Measurements from ENCODE around the gene KCNQ5. TPM values are rescaled to one million over a fixed set of nuclear protein-coding genes. Genes with fewer than 3 reads are reported as not detected.

The KCNQ5 gene
- total RNA-seq, 1 donor from 2014 or later: 1.5 TPM

GRCh38 chr6:72627539-72627938 is 5.7 kb downstream of the KCNQ5 start:
- peaks cover 2% of the 10 kb centered on the region for H3K9me3 Mint-ChIP-seq (ENCODE audit: unreplicated experiment)
- peaks cover 10% of the 10 kb centered on the region for H3K27me3 Mint-ChIP-seq (ENCODE audit: unreplicated experiment)
- DNase-seq: no peak
- no peak for TF ChIP-seq CTCF (IDR thresholded peaks at IDR 0.05; ENCODE audit: partially characterized antibody, unreplicated experiment)
- no peak overlapping the region for H3K27ac Mint-ChIP-seq (ENCODE audit: unreplicated experiment)
- peaks cover 7% of the 10 kb centered on the region for H3K4me1 Mint-ChIP-seq (ENCODE audit: low read depth, unreplicated experiment)
- H3K36me3 Mint-ChIP-seq (ENCODE audit: unreplicated experiment): no peaks in the 10 kb centered on the region
- H3K4me3 Mint-ChIP-seq (ENCODE audit: unreplicated experiment): no peak overlapping the region

GRCh38 chr6:72631480-72631879 is 9.6 kb downstream of the KCNQ5 start:
- DNase-seq: no peak
- Mint-ChIP-seq H3K4me1 (ENCODE audit: low read depth, unreplicated experiment) (peaks cover 5% of the 10 kb centered on the region), H3K27me3 (ENCODE audit: unreplicated experiment) (no peaks in the 10 kb centered on the region), H3K36me3 (ENCODE audit: unreplicated experiment) (no peaks in the 10 kb centered on the region), H3K27ac (ENCODE audit: unreplicated experiment) (no peak overlapping the region), H3K9me3 (ENCODE audit: unreplicated experiment) (no peaks in the 10 kb centered on the region), H3K4me3 (ENCODE audit: unreplicated experiment) (no peak overlapping the region)
- no peak for TF ChIP-seq CTCF (IDR thresholded peaks at IDR 0.05; ENCODE audit: partially characterized antibody, unreplicated experiment)

GRCh38 chr6:72635636-72636035 is 13.8 kb downstream of the KCNQ5 start:
- DNase-seq: no peak
- Mint-ChIP-seq H3K4me3 (ENCODE audit: unreplicated experiment) (no peak overlapping the region), H3K36me3 (ENCODE audit: unreplicated experiment) (no peaks in the 10 kb centered on the region), H3K27me3 (ENCODE audit: unreplicated experiment) (no peaks in the 10 kb centered on the region), H3K27ac (ENCODE audit: unreplicated experiment) (no peak overlapping the region), H3K9me3 (ENCODE audit: unreplicated experiment) (no peaks in the 10 kb centered on the region), H3K4me1 (ENCODE audit: low read depth, unreplicated experiment) (peaks cover 5% of the 10 kb centered on the region)
- TF ChIP-seq CTCF (IDR thresholded peaks at IDR 0.05; ENCODE audit: partially characterized antibody, unreplicated experiment): no peak

GRCh38 chr6:72636215-72636614 is 14.4 kb downstream of the KCNQ5 start:
- Mint-ChIP-seq H3K4me3 (ENCODE audit: unreplicated experiment) (no peak overlapping the region), H3K27me3 (ENCODE audit: unreplicated experiment) (no peaks in the 10 kb centered on the region), H3K9me3 (ENCODE audit: unreplicated experiment) (no peaks in the 10 kb centered on the region), H3K4me1 (ENCODE audit: low read depth, unreplicated experiment) (peaks cover 4% of the 10 kb centered on the region), H3K27ac (ENCODE audit: unreplicated experiment) (no peak overlapping the region), H3K36me3 (ENCODE audit: unreplicated experiment) (no peaks in the 10 kb centered on the region)
- DNase-seq: no peak
- no peak for TF ChIP-seq CTCF (IDR thresholded peaks at IDR 0.05; ENCODE audit: partially characterized antibody, unreplicated experiment)

GRCh38 chr6:72636786-72637185 is 14.9 kb downstream of the KCNQ5 start:
- Mint-ChIP-seq H3K4me3 (ENCODE audit: unreplicated experiment) (no peak overlapping the region), H3K27ac (ENCODE audit: unreplicated experiment) (no peak overlapping the region), H3K36me3 (ENCODE audit: unreplicated experiment) (no peaks in the 10 kb centered on the region), H3K27me3 (ENCODE audit: unreplicated experiment) (no peaks in the 10 kb centered on the region), H3K4me1 (ENCODE audit: low read depth, unreplicated experiment) (no peaks in the 10 kb centered on the region), H3K9me3 (ENCODE audit: unreplicated experiment) (no peaks in the 10 kb centered on the region)
- no peak for TF ChIP-seq CTCF (IDR thresholded peaks at IDR 0.05; ENCODE audit: partially characterized antibody, unreplicated experiment)
- no peak for DNase-seq
